H1 (cell line): ENCODE data around the gene LMNA. TPM values are rescaled to one million over a fixed set of nuclear protein-coding genes. Genes with fewer than 3 reads are reported as not detected.

Experiments
- CEBPB ChIP-seq: IDR thresholded peaks from 2 replicates; pipeline ENCODE4 v1.6.1; 2012; ENCODE audit warnings: low read depth, low read length
- CHD1 ChIP-seq: IDR thresholded peaks from 2 replicates; pipeline ENCODE4 v1.6.1; 2012; ENCODE audit warnings: low read depth, low read length, improper control_type of control experiment
- CHD2 ChIP-seq: IDR thresholded peaks from 2 replicates; pipeline ENCODE4 v1.6.1; 2012; ENCODE audit warnings: low read length, improper control_type of control experiment
- JUND ChIP-seq: IDR thresholded peaks from 2 replicates; pipeline ENCODE4 v1.6.1; 2011; ENCODE audit warnings: mild to moderate bottlenecking, improper control_type of control experiment, low read length
- KDM5A ChIP-seq: fragments of 200-600 bp; IDR thresholded peaks from 2 replicates; pipeline ENCODE4 v1.7.1; 2012; ENCODE audit warnings: mild to moderate bottlenecking, low read length, inconsistent platforms, mixed read lengths
- NRF1 ChIP-seq: IDR thresholded peaks from 2 replicates; pipeline ENCODE4 v1.6.1; 2011; ENCODE audit warnings: mild to moderate bottlenecking, low read depth, low read length, improper control_type of control experiment
- PHF8 ChIP-seq: fragments of 200-600 bp; sonication (generic); conservative IDR thresholded peaks from 2 replicates; pipeline ENCODE4 v1.7.1; 2012; ENCODE audit warnings: low read depth, mild to moderate bottlenecking, inconsistent platforms, low read length, moderate library complexity
- RBBP5 ChIP-seq: IDR thresholded peaks from 2 replicates; pipeline ENCODE4 v1.7.1; 2012; ENCODE audit warnings: low read depth, mild to moderate bottlenecking, inconsistent platforms, low read length, moderate library complexity, borderline replicate concordance
- SAP30 ChIP-seq: fragments of 300-600 bp; sonication (generic); IDR thresholded peaks from 2 replicates; pipeline ENCODE4 v1.7.1; 2012; ENCODE audit warnings: low read length, moderate library complexity, mild to moderate bottlenecking, inconsistent platforms; ENCODE audit not compliant: insufficient read depth, insufficient replicate concordance
- TCF12 ChIP-seq: IDR thresholded peaks from 2 replicates; pipeline ENCODE4 v1.6.1; 2011; ENCODE audit warnings: low read depth, mild to moderate bottlenecking, low read length
- polyA plus RNA-seq, 7 experiments: library from polyadenylated mRNA; depleted of rRNA in 3 of 7; stranded (reverse) in 5 of 7; unstranded in 2 of 7; fragments of >200 nt in 5 of 7; fragments of 200-250 nt in 2 of 7; gene quantifications; 1 replicate in 5 of 7; 2 replicates in 1 of 7; 4 replicates in 1 of 7; pipeline versions ENCODE4 v1.2.1 to v1.2.3, GENCODE V29; 2011 to 2013; ENCODE audit warnings: missing spikeins in 2 of 7, mixed read lengths in 2 of 7
- total RNA-seq: library from RNA; stranded (reverse); fragmentation: NEBNext Ultra II Directional; extraction: Animal tissue kit (Norgen Biotek cat#: 25700); gene quantifications from 2 replicates; pipeline ENCODE4 v1.2.1, GENCODE V29; 2021

Gene LMNA
- total and polyA plus RNA-seq, 2 of the 8 experiments (the other 6 are each of a cell fraction or from before 2014, with no cell fraction given), result 25.8 to 46.8 TPM

DNA sequence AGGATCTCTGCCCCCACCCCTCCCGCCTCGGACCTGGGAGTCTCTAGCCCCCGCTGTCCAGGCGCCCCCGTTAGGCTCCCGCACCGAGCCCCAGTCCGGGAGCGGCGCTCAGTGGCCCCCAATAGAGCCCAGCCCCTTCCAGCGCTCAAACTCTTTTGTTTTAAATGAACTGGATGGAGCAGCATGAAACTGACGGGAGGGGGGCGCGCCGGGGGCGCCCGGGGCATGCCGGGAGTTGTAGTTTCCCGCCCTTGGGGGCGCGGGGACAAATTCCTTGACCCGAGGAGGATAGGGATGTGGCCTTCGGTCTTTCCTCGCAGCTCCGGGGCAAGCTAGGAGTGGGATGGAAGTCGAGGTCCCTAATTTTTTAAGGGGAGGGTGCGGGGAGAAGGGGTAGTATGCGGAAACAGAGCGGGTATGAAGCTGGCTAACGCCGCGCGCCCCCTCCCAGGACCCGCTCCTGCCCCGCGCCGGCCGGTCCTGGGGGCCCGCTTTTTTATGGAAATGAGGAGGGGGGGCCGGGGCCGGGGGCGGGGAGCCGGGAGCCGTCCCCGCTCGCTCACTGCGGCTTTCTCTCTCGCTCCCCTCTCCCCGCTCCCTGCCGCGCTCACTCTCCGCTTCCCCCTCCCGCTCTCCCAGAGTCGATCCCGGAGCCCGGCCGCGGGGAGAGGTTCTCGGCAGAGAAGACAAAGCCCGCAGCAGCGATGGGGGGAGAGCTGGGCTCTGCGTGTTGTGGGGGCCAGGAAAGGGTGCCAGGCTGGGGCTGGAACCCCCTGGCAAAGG lies 32.0 kb upstream of the LMNA start, which contains the start of gene MEX3A (continued):
- TF ChIP-seq CHD1 (no peak), RBBP5 (peak; percentile 80), CEBPB (no peak), NRF1 (no peak), CHD2 (no peak), JUND (no peak), TCF12 (peak; percentile 58; the same call in 1 of the 2 replicates), SAP30 (no peak), PHF8 (peak; percentile 63; the same call in 1 of the 2 replicates), KDM5A (no peak)
- TF ChIP-seq, all 59 proteins: peak for 23
